ENCODE results near the gene SNX22.
A peak's percentile ranks its signal among the peaks of the same experiment; 100 is the strongest.

SNX22 gene

DNA sequence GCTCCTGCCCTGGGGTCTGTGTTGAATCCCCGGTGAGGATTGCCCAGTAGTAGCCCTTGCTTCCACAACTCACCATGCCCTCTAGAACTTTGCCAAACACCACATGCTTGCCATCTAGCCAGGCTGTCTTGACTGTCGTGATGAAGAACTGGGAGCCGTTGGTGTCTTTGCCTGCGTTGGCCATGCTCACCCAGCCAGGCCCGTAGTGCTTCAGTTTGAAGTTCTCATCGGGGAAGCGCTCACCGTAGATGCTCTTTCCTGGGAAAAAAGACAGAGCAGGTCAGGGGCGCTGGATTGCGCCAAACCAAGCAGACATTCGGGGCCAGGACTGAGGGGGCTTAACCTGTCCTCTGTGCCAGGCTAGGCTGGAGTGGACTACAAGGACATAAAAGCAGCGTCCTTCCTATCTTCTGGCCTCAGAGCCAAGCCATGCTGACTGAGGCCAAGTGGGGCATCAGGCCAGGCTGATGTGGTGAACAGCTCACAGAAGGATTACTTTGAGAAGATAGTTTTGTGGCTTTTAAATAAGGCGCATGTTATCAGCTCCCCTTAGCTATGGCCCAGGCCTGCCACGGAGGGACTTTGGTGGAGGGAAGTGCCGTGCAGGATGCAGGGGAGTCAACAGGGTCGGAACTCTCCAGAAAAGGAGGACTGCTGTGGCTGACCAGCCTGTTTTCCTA lies 5.3 kb downstream of the SNX22 start:
- no peak for DNase-seq (ENCODE audit: low read depth)

DNA sequence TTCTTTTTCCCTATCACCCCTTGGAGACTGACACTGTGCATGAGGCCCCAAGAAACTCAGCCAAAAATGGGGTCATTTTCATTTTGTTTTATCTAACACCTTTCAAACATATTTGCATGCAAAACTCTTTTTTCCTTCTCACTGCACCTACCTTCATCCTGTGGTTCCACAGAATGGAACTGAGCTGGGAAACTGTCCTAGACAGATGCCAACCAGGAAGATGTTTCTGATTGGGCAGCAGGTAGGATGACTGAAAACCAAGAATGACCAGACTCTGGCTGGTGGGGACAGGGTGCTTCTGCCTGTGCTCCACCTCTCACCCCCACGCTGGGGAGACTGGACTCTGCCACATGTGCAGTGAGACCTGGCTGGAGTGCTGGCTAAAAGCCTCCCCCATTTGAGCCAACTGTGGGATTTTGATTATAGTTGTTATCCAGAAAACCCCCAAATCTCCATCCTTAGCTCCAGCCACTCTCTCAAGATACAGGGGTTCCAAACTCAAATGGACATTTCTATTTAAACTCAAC lies 6.1 kb downstream of the SNX22 start:
- no peak for DNase-seq (ENCODE audit: low read depth)

DNA sequence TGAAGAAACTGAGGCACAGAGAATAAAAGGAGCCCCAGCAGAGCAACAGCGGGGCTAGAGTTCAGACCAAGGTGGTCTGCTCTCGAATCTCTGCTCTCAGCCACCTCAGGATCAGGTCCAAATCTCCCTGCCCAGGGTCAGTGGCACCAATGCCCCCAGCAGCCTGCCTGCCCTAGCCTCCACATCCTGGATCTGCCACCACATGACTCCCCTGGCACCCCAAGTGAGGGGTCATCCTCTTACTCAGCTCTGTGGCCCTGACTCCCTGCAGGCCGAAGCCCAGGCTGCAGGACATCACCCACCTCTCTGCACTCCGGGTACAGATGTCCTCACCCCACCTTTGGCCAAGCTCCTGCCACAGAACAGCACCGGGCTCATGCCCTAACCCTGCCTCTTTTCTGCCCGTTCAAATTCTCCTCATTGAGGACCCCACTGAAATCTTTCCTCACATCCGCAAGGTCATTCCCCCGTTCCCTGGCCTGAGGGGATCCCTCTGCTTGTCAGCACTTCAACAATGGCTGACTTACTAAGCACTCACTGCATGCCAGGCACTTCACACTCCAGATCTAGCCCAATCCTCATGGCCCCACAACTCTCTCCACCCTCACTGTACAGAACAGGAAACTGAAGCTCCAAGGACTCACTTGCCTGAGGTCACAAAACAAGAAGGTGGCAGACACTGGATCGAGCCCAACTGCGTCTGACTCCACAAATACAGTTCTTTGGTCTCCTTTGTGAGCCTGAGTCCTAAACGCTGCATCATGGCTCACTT lies 7.0 kb downstream of the SNX22 start:
- DNase-seq (ENCODE audit: low read depth) = no peak

DNA sequence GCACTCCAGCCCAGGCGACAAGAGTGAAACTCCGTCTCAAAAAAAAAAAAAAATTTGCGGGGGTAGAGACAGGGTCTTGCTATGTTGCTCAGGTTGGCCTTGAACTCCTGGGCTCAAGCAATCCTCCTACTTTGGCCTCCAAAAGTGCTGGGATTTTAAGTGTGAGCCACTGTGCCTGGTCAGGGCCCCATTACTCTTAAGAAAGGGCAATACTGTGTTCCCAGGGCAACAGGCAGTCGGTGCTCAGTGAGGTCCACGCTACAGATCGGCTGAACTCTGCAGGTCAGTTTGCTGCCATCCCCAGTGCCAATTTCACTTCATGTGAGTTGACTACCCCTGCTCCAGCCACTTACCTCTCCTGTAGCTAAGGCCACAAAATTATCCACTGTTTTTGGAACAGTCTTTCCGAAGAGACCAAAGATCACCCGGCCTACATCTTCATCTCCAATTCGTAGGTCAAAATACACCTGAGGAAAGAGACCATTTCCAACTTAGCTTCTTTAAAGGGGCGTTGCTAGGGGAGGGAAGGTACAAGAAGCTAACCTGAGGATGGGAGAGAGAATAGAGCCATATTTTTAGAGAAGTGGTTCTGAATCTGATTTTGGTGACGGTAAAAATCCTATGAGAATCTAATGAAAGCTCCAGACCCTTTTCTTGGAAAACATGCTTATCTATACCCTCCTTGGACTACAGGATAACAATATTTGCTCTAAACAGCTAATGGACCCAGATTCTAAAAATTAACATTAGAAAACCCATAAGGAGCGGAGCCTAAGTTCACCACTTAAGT lies 10.4 kb downstream of the SNX22 start:
- no peak for DNase-seq (ENCODE audit: low read depth)

DNA sequence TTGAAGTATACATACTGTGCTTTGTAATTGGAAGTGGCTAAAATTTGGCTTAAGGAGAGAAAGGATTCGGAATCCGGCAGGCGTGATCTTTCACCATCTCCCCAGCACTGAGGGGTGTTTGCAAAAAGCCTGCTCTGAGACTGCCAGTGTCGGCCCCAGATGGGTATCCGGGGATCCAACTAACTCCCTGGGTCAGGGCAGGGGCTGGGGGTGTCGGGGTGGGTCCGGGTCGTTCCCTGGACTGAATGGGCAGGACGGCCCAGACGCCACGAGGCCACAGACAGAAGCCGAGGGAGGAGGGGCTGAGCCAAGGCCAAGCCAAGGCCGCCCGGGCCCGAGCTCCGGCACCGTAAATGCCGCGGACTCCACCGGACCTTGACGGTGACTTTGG lies 10.9 kb downstream of the SNX22 start:
- DNase-seq (ENCODE audit: low read depth) = no peak

DNA sequence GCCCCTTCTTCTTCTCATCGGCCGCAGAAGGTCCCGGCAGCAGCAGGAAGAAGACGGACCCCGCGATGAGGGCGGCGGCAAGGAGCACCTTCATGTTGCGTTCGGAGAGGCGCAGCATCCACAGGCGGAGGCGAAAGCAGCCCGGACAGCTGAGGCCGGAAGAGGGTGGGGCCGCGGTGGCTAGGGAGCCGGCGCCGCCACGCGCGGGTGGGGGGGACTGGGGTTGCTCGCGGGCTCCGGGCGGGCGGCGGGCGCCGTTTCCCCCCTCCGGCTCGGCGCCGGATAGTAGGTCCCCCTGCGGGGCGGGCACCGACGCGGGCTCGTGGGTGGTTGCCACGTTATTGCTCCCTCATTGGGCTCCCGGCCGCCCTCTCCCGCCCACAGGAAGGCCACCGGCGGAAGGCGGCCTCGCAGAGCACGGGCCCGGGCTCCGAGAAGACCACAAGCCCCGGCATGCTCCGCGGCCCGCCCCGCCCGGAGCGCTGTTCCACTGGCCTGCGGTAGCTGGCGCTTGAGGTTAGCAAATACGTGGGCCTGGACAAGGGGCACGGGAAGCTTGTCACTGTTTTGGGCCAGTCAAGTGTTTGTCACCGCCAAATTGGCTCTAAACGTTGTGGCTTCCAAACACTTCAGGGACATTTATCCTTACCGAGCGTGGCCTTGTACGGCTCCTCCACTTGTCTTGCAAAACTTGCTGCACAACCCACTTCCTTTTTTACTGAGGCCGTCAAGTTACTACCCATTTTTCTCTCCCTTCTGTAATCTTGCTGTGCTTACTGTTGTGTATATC lies 11.5 kb downstream of the SNX22 start, which contains the start of gene PPIB:
Gene PPIB, minus strand, starts transcription at position 154 of the 790 bp plus-strand sequence. Its CDS starts 36 bp downstream, at position 118.
- DNase-seq (ENCODE audit: low read depth) = peak; percentile 97

DNA sequence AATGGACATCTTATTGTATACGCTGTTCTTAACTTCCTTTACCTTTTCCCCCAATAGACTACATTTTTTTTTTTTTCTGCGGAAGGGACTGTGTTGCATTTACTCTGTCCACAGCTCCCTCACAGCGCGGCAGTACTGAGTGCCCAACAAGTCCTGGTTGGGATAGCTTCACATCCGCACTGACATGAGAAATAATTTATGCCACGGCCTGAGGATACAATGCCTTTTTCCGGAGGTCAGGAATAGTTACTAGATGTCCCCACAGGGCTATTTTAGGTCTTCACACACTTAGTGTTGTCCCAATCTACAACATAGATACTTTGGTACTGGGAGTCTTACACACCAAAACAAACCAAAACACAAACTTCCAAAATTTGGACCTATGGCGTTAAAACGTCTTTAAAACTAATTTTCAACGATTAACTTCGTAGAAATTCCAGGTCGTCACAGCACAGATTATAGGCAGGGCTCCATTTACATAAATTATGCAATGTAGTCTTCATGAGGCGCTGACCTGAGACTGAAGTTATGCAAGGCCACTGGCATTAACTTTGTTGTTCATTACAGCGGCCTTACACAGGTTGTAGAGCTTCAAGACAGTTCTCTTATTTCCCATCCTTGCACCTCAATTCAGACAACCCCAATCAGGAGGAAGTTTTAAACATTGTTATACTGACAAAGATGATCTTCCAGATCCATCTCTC lies 12.3 kb downstream of the SNX22 start:
- DNase-seq (ENCODE audit: low read depth) = no peak

DNA sequence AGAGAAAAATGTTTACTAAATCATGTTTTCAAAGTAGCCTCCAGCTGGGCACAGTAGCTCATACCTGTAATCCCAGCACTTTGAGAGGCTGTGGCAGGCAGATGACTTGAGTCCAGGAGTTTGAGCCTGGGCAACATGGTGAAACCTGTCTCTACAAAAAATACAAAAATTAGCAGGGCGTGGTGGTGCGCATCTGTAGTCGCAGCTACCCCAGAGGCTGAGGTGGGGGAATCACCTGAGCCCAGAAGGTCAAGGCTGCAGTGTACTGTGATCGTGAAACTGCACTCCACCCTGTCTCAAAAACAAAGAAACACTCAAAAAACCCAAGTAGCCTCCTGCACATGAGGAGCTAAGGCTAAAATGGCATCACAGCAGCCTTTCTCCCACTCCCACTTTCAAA lies 12.9 kb downstream of the SNX22 start:
- no peak for DNase-seq (ENCODE audit: low read depth)

DNA sequence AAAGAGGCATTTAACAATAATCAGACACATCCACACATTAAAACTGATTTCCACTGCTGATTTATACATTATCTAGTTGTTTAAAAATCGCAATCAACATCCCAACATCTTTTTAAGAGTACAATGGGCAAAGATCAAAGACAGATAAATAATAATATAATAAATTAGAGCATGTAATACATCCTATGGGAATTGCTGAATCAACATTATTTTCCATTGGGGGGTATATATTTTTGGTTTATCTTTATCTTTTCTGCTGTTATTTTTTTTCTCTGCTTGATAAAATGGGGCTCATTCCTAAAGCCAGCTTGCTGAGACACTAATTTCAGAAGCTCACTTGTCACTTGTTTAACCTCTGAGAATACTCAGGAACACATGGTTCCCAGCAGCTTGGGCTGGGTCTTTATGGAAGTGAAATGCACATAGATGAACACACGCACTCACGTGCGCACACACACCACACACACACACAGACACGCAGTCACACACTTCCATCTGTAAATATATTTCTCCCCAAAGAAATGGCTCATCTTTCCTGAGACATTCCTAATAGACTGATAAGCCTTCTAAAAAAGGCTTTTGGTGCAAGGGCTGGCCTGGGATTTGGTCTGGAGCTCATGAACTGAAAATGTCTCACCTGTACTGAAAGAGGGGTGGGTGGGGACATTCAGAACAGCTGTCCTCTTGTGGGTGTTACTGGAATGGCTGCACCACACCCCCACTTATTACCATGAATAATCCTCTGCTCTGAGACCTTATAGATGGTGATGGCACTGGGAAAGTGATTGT lies 14.8 kb downstream of the SNX22 start:
- no peak for DNase-seq (ENCODE audit: low read depth)

DNA sequence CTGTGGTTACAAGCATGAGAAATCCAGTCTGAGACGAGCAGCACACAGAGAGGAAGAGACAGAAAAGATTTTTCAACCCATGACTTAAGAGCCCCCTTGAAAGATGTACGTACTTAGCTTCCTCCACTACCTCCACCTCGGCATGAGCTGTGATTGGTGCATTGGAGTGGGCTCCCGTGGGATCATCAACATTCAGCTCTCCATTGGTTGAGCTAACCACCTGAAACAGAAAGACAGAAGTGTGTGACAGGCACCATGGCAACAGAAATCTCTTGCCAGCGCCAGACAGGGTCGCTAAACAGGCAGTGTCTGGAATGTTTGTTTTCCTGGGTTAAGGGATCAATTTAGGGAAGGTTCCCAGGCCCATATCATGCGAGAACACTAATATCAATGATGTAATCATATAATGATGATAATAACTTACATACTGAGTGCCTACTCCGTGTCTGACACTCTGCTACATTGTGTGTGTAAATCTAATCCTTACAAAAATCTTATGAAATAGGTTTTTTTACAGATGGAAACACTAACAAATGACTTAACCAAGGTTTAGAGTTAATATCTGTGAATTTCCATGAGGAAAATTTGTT lies 28.8 kb downstream of the SNX22 start:
- DNase-seq (ENCODE audit: low read depth) = no peak

DNA sequence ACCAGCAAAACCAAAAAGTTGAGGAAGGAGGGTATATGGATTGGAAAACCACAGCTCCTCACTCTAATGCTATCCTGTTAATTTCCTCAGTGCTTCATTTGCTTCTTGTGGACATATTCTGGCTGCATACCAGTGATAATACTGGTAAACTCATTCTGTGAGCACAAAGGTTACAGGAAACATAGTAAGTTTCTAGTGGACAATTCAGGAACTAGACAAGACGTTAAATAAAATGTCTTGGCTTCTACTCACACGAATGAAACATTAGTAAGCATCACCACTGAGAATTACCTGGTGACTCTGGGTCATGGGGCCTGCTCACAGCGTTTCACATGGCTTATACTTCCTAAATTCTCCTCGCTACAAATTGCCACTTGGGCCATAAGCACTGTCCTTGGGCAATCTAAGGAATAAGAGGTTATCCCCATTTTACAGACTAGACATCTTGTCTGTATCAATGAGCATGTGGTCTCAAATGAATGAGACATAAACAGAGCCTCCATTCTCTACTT lies 31.4 kb downstream of the SNX22 start:
- no peak for DNase-seq (ENCODE audit: low read depth)

DNA sequence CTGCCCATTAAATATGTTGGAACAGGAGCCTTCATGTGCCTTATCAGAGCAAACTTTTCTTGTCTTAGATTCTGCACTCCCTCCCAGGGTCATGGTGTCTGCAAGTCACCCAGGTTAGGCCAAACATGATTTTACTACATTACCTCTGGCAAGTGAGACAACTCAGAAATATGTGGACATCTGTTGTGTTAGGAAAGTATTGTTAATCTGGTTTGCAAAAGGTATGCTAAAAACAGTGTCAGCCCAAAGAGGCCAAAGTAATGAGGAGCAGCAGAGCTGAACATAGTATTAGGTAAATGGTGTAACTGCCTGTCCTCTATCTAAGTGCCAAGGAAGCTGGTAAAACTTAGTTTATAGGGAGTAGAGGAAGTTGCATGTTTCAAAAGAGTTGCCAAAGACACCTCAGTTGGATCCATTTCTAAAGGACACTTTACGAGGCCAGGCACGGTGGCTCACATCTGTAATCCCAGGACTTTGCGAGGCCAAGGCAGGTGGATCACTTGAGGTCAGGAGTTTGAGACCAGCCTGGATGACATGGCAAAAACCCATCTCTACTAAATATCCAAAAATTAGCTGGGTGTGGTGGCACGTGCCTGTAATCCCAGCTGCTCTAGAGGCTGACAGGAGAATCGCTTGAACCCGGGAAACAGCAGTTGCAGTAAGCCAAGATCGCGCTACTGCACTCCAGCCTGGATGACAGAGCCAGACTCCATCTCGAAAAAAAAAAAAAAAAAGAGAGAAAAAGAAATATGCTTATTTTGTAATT lies 33.8 kb downstream of the SNX22 start:
- DNase-seq (ENCODE audit: low read depth) = no peak

DNA sequence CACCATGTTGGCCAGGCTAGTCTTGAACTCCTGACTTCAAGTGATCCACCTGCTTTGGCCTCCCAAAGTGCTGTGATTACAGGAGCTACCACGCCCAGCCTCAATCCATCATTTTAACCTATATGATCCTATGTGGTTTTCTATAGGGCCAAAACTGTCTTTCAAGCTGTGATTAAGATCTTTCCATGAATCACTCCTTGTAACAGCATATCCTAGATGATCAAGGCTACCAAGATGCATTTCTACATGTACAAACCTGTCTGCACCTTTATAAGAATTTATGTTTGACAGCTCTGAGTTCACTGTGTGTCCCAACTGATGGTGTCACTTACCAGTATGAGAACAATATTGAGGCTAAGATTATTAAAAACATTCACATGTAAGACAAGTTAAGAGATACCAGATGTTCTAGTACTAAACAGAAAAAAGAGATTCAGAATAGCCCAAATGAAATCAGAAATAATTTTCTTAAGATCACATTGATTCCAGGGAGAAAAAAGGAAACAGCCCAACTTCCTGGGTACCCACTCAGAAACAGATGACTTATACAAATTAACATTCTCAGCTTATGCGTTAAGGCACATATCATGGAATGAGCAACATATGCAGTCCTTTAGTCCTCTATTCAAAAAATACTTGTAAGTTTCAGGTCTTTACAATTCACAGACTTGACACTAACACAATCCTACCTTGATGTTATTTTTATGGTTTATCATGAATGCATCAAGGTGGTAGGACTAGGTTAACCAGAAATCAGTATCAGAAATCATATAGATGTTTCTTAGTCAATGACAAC lies 36.1 kb downstream of the SNX22 start:
- no peak for DNase-seq (ENCODE audit: low read depth)

DNA sequence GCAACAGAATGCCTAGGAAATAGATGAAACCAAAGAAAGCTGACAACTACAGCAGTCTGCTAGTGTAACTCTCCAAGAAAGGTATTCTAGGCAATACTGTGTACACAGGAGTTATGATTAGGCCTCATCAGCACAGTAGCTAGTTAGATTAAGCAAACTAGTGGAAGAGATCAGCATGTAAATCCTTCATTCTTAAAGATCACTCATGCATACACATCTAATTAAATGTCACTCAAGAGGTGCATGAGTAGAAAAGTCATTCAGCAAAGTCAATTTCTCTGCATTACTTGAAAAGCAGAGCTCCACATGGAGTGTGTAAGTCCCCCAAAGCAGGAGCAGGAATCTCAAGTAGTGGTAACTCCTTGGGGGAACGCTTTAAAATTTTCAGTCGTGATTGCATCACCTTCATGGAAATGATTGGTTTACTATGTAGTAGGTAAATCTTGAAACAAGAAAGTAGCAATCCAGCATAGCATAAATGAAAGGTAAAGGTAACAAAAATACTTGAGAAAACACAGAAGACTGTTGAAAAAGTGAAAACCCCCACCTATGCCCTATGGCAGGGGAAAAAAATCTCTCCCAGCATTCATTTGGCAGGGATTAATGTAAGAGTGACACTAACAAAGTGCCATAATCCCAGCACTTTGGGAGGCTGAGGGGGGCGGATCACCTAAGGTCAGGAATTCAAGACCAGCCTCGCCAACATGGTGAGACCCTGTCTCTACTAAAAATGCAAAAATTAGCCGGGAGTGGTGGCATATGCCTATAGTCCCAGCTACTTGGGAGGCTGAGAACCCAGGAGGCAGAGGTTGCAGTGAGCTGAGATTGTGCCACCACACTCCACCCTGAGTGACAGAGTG lies 40.7 kb downstream of the SNX22 start:
- DNase-seq (ENCODE audit: low read depth) = no peak

DNA sequence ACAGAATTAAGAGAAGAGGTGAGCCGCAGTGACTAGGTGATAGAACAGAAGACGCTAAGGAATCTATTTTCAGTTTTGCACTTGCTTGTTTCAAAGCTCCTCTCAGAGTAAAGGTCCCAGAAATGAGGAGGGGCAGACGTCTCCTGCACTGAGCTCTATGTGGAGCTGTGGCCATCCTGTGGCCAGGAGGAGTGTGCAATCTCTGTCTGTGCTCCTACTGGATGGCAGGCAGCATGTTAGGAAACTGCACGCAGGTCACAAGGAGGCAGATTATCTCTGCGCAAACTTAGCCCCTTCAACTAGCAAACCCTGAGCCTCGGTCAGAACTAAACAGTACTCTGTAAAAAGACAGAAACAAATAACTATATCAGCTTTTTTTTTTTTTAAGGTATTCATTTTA lies 42.4 kb downstream of the SNX22 start:
- DNase-seq (ENCODE audit: low read depth) = no peak

DNA sequence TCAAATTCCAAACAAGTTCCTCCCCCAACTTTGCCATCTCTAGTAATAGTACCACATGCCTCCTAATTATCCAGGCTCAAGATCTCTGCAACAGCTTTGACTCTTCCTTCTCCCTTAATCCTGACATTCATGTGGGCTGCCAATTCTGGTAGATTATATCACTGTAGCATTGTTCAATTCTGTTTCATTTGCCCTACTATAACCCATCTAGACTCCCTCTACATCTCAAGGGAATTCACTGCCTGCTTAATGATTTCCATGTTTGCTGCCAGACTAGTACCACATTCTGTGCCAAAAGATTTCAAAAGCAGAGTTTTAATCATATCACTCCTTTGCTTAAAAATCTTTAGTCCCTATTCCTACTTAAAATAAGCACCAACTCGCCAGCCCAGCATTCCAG lies 45.9 kb downstream of the SNX22 start:
- DNase-seq (ENCODE audit: low read depth) = no peak

DNA sequence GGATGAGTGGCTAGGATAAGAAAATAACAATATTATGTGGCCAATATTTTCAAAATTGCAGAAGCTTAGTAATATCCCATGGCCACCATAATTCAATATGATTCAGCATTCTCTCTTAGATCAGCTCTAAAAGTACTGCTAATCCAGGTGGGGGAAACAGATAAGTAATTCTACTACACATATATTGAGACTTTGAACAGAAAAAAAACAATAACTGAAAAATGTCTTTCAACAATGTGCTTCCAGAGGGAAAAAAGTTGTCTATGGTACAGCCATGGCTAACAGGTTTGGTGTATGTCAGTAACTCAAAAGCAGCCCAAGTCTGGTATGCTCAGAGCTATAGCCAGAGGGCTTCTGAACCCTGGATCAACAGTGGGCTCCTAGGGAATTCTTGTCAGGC lies 53.7 kb downstream of the SNX22 start:
- no peak for DNase-seq (ENCODE audit: low read depth)
